PC-3 (cell line): Measurements from ENCODE around the gene URM1. TPM values are rescaled to one million over a fixed set of nuclear protein-coding genes. Genes with fewer than 3 reads are reported as not detected.
A peak's percentile ranks its signal among the peaks of the same experiment; 100 is the strongest.

Experiments used
- ATAC-seq: fragments of 200-7000 bp; cut with Tn5 transposase; 2 replicates; pipeline ENCODE4 v1.9.1; 2020; ENCODE audit warnings: mild to moderate bottlenecking, moderate library complexity
- BruUV-seq: library from RNA; stranded (reverse); fragments of 400-500 nt; replicated peaks from 2 replicates; lab custom pipeline; 2021; lab: Mats Ljungman, UMichigan
- CTCF ChIA-PET: fragments of 300-600 bp; sonication (Branson Sonifier 250); formaldehyde crosslinking; loops from one replicate; lab custom pipeline; 2022; ENCODE audit warnings: antibody characterized with exemption; lab: Charles Lee
- POLR2A ChIA-PET: fragments of 300-600 bp; sonication (Branson Sonifier 250); formaldehyde crosslinking; loops from one replicate; lab custom pipeline; 2022; ENCODE audit warnings: antibody characterized with exemption; ENCODE audit not compliant: unreplicated experiment; lab: Charles Lee
- DNase-seq: peaks from one replicate; pipeline ENCODE4 v3.0.0-alpha.2; 2015
- H2AFZ ChIP-seq: fragments of 300-600 bp; sonication (generic); 2 replicates; pipeline ENCODE4 v1.6.0; 2016; ENCODE audit warnings: antibody characterized with exemption, low read length
- H3F3A ChIP-seq: fragments of 300-600 bp; sonication (generic); one replicate; pipeline ENCODE4 v1.6.0; 2017; ENCODE audit warnings: antibody characterized with exemption, low read length, control low read depth, mild to moderate bottlenecking; ENCODE audit not compliant: unreplicated experiment
- H3K27ac ChIP-seq: fragments of 300-600 bp; sonication (generic); 2 replicates; pipeline ENCODE4 v1.5.1; 2016; ENCODE audit warnings: mild to moderate bottlenecking, low read length
- H3K27me3 ChIP-seq: fragments of 300-600 bp; sonication (generic); 2 replicates; pipeline ENCODE4 v1.6.1; 2016; ENCODE audit warnings: low read length, mixed read lengths
- H3K36me3 ChIP-seq: fragments of 300-600 bp; sonication (generic); 2 replicates; pipeline ENCODE4 v1.6.1; 2016; ENCODE audit warnings: low read depth, mixed run types, low read length, mixed read lengths
- H3K4me1 ChIP-seq: fragments of 300-600 bp; sonication (generic); 2 replicates; pipeline ENCODE4 v1.5.1; 2016; ENCODE audit warnings: low read length; ENCODE audit not compliant: insufficient read depth
- H3K4me2 ChIP-seq: fragments of 300-600 bp; sonication (generic); 2 replicates; pipeline ENCODE4 v1.6.0; 2016; ENCODE audit warnings: low read length
- H3K4me3 ChIP-seq: fragments of 300-600 bp; sonication (generic); 2 replicates; pipeline ENCODE4 v1.5.1; 2016; ENCODE audit warnings: mild to moderate bottlenecking, low read length, mixed read lengths
- H3K79me2 ChIP-seq: fragments of 300-600 bp; sonication (generic); 2 replicates; pipeline ENCODE4 v1.6.1; 2017; ENCODE audit warnings: low read length, mixed read lengths
- H3K9ac ChIP-seq: fragments of 300-600 bp; sonication (generic); 2 replicates; pipeline ENCODE4 v1.6.0; 2016; ENCODE audit warnings: mild to moderate bottlenecking, low read length
- H3K9me2 ChIP-seq: fragments of 300-600 bp; sonication (generic); replicated peaks from 2 replicates; pipeline ENCODE4 v1.6.1; 2016; ENCODE audit warnings: mixed run types, low read length, mixed read lengths
- H3K9me3 ChIP-seq: fragments of 300-600 bp; sonication (generic); 2 replicates; pipeline ENCODE4 v1.6.1; 2016; ENCODE audit warnings: low read length, mixed read lengths
- H4K20me1 ChIP-seq: fragments of 300-600 bp; sonication (generic); 2 replicates; pipeline ENCODE4 v1.6.1; 2016; ENCODE audit warnings: low read length, mixed read lengths
- CTCF ChIP-seq: fragments of 300-600 bp; sonication (generic); conservative IDR thresholded peaks from 2 replicates; pipeline ENCODE4 v1.5.1; 2017; ENCODE audit warnings: antibody characterized with exemption, low read depth, mild to moderate bottlenecking, low read length
- EZH2 ChIP-seq: fragments of 300-600 bp; sonication (generic); IDR thresholded peaks from one replicate; pipeline ENCODE4 v1.6.1; 2017; ENCODE audit warnings: antibody characterized with exemption, mild to moderate bottlenecking, low read length; ENCODE audit not compliant: unreplicated experiment
- EZH2phosphoT487 ChIP-seq: fragments of 300-600 bp; sonication (generic); IDR thresholded peaks from 2 replicates; pipeline ENCODE4 v1.6.1; 2018; ENCODE audit warnings: mild to moderate bottlenecking, antibody characterized with exemption, low read length, borderline replicate concordance
- intact Hi-C: fragments of 100-400 bp; cut with micrococcal nuclease; formaldehyde crosslinking; loops from 2 replicates; pipeline ENCODE4 v1.9.0; 2023
- total RNA-seq: library from RNA; depleted of rRNA; stranded (reverse); fragments of >200 nt; gene quantifications from 2 replicates; pipeline ENCODE4 v1.2.3, GENCODE V29; 2014

URM1 gene
- total RNA-seq, 1 experiment from 2014 or later, result 29.1 TPM

GRCh38 chr9:128361296-128361985 is 9.7 kb upstream of the URM1 start:
- no peaks in the 10 kb centered on the region for H3K27me3 ChIP-seq
- DNase-seq (no peak), ATAC-seq (peak; percentile 25)
- no peaks in the 10 kb centered on the region for H3K36me3 ChIP-seq
- H3K4me1 ChIP-seq, result peaks cover 12% of the 10 kb centered on the region
- H3K9me3 ChIP-seq, result no peaks in the 10 kb centered on the region
- H4K20me1 ChIP-seq, result no peaks in the 10 kb centered on the region
- ChIA-PET CTCF (interaction anchor here (0.6 to 1.5 kb wide), 3 partner anchors 10 to 66 kb away, joined by 3 to 10 read pairs (median 6); partner anchors contain the start of gene URM1), POLR2A (no interaction called here)
- no peaks in the 10 kb centered on the region for H3K9me2 ChIP-seq
- H3K9ac ChIP-seq, result peak overlapping the region; percentile 59; the same call in 1 of the 2 replicates
- H3K27ac ChIP-seq, result no peak overlapping the region
- no peaks in the 10 kb centered on the region for H3F3A ChIP-seq
- BruUV-seq, result no TSS peak
- intact Hi-C loops, result loop anchor here (5.0 kb wide), 2 partner anchors 51 to 64 kb away; no protein-coding TSS in a partner anchor
- peak overlapping the region; percentile 95 for H3K4me2 ChIP-seq
- TF ChIP-seq EZH2, result no peak
- TF ChIP-seq EZH2phosphoT487, result no peak
- no peak for TF ChIP-seq CTCF
- no peaks in the 10 kb centered on the region for H3K79me2 ChIP-seq
- H3K4me3 ChIP-seq, result peak overlapping the region; percentile 64
- H2AFZ ChIP-seq, result peak overlapping the region; percentile 95

- TF ChIP-seq EZH2, result no peak
- no peak for TF ChIP-seq EZH2phosphoT487
- TF ChIP-seq CTCF, result peak; percentile 80
- peak overlapping the region; percentile 64 for H3K4me3 ChIP-seq
- H3K27me3 ChIP-seq, result no peaks in the 10 kb centered on the region
- BruUV-seq, result no TSS peak
- intact Hi-C loops, result loop anchor here (5.0 kb wide), 2 partner anchors 50 to 65 kb away; no protein-coding TSS in a partner anchor
- H3K36me3 ChIP-seq, result no peaks in the 10 kb centered on the region
- POLR2A ChIA-PET, result no interaction called here
- no peaks in the 10 kb centered on the region for H3K9me2 ChIP-seq
- H3K9me3 ChIP-seq, result no peaks in the 10 kb centered on the region
- peaks cover 12% of the 10 kb centered on the region for H3K4me1 ChIP-seq
- no peaks in the 10 kb centered on the region for H3K79me2 ChIP-seq
- peak overlapping the region; percentile 95 for H3K4me2 ChIP-seq
- CTCF ChIA-PET, result interaction anchor here (1.0 to 1.5 kb wide), 4 partner anchors 9 to 67 kb away, joined by 6 to 10 read pairs (median 7); partner anchors contain the start of gene URM1
- peak overlapping the region; percentile 95 for H2AFZ ChIP-seq
- H4K20me1 ChIP-seq, result no peaks in the 10 kb centered on the region
- H3F3A ChIP-seq, result no peaks in the 10 kb centered on the region
- no peak overlapping the region for H3K27ac ChIP-seq
- peak; percentile 79 for DNase-seq
- peak; percentile 89 for ATAC-seq
- peak overlapping the region; percentile 59; the same call in 1 of the 2 replicates for H3K9ac ChIP-seq
These were observed 9.1 kb upstream of the URM1 start for GRCh38 chr9:128361986-128362646.
